GM12892 (cell line): ENCODE results near the gene OSTN.

ENCODE experiments used
- POLR2A ChIP-seq: IDR thresholded peaks from 2 replicates; pipeline ENCODE4 v1.6.1; 2011; ENCODE audit warnings: low read depth, low read length, control low read depth
- POLR2AphosphoS5 ChIP-seq: IDR thresholded peaks from 2 replicates; pipeline ENCODE4 v1.6.1; 2011; ENCODE audit warnings: low read depth, low read length, control low read depth
- TAF1 ChIP-seq: IDR thresholded peaks from 2 replicates; pipeline ENCODE4 v1.6.1; 2011; ENCODE audit warnings: low read depth, mild to moderate bottlenecking, control low read depth, low read length, borderline replicate concordance

- TF ChIP-seq TAF1, result no peak
- no peak for TF ChIP-seq POLR2AphosphoS5
- no peak for TF ChIP-seq POLR2A
Observed at GRCh38 chr3:191176038-191176785, 22.8 kb upstream of the OSTN start.
